ENCODE results near the gene NUP62CL.

GRCh38 chrX:107118322-107119147 is 87.7 kb downstream of the NUP62CL start, which contains the start of gene RBM41:
- TF ChIP-seq TAF1 (IDR thresholded peaks at IDR 0.05; ENCODE audit: borderline replicate concordance, low read depth, low read length) (no peak), POLR2AphosphoS5 (IDR thresholded peaks at IDR 0.05; ENCODE audit: low read depth, low read length) (no peak)
